Smooth muscle cell of the brain vasculature (primary cell): Measurements from ENCODE around the gene SLC6A6.

Experiments used
- DNase-seq: peaks from one replicate; pipeline ENCODE4 v3.0.0-alpha.2; 2012; ENCODE audit warnings: low read depth, low spot score

The SLC6A6 gene

DNA sequence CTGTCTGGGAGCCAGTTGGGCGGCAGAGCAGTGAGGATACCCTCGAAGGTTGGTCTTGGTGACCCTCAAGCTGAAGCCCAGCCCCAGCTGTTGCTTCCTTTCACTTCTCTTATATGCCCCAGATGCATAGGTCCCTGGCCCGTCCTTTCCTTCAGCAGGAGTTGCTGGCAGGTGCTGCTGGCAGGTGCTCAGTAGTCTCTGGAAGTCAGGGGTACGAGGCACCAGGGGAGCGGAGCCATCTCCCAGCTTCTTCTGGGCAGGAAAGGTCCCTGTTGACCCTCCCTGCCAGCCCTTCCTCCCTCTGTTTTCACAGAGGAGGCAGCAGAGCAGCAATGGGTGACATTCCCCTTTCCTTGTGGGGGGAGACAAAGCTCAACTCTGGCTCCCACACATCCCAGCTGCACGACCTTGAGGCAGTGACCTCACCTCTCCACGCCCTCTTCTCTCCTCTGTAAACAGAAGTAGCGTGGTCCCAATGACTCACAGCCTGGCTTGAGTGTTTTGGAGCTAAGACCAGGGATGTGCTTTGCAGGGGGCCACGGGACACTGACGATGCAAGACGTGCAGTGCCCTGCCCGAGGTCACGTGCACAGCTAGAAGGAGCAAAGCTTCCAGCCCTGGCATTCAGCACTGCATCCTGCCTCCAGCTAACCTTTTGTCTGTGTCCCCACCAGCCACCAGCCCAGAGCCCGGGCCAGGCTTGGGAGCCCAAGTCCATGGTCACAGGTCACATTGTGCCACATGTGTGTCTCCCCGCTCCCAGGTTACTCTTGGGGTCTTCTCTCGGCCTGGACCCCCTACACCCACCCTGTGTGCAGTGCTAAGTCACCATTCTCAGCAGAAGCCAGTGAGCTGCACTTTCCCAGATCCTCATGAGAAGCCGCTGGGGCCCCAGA, 49.7 kb downstream of the SLC6A6 start:
- DNase-seq = peak; percentile 67

- DNase-seq = peak; percentile 91
Observed at GRCh38 chr3:14452740-14453710, 50.6 kb downstream of the SLC6A6 start.

DNA sequence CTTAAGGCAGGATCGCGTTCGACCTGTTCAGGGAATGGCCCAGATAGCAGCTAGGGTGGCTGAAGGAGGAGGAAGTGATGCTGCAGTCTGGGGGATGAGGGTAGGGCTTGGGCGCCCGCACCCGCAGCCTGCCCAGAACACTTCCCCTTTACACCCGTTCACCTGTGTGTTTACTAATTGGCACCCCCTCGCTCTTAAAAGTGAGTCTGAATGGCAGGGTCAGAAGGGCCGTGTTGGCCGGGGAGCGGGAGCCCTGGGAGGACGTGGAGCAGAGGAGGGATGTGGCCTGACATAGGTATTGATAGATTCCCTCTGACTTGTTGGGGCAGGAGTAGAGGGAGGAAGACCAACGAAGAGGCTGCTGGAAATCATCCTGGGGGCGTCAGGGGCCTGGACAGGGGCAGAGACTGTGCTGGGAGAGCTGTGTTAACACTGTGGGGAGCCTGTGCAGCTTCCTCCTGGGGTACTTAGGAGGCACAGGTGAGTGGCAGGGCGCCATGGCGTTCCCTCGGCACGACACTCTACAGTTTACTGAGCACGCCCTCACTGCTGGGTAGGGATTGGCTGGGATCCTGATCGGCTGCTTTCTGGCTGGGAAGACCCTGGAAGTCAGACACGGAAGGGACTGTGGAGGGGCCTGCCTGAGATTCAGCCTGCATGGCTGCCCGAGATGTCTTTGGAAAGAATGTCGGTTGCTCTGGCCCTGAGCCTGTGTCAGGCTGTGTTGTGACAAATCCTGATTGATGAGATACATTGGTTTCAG, 51.7 kb downstream of the SLC6A6 start:
- no peak for DNase-seq

- no peak for DNase-seq
Observed at GRCh38 chr3:14454639-14455310, 52.4 kb downstream of the SLC6A6 start.

DNA sequence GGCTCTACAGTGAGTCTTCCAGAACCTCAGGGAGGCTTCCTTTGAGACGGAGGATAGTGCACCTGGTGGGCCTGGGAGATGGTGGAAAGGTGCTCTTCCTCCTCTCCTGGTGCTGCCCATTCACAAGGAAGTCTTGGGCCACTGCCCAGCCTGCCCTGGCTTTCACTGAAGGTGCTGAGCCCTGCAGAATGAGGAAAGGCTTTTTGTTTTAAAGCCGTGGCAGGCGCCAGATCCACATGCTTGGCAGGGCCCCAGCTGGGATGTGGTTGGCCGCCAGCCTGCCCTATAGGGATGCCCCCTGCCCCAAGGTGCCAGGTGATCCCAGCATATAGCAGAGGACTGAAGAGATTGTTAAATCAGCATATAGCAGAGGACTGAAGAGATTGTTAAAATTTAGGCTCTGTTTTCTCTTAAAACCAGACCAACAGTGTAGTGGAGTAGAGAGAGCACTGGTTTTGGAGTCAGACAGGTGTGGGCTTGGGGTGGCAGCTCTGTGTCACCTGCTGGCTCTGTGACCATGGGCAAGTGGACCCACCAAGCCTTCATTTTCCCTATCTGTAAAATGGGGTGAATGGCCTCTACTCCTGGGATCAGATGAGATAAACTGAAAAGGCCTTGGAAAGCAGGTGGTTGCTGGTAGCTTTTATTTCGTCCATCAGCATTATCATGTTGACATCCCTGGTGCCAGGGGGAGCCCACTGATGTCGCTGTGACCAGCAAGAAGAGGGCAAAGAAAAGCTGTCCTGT, 53.3 kb downstream of the SLC6A6 start:
- DNase-seq = no peak

DNA sequence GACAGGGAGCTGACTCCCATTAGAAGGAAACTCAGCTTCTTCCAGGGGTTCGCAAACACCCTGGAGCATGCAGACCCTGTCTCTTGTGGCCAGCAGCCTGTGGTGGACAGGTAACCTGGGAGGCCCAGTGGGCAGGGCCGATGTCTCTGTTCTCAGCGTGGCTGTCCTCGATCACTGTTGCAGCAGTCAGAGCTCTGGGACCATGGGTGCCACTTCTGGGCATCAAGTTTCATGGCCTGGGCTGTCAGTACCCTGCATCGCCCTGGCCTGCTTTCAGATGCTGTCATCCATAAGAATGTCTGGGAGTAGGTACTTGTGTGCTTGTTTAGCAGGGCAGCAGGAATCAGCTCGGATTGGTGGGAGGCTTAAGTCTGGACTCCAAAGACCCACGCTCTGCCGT, 54.4 kb downstream of the SLC6A6 start:
- no peak for DNase-seq

GRCh38 chr3:14457481-14457880, 55.1 kb downstream of the SLC6A6 start:
- DNase-seq = no peak

GRCh38 chr3:14457999-14458398, 55.6 kb downstream of the SLC6A6 start:
- no peak for DNase-seq

DNA sequence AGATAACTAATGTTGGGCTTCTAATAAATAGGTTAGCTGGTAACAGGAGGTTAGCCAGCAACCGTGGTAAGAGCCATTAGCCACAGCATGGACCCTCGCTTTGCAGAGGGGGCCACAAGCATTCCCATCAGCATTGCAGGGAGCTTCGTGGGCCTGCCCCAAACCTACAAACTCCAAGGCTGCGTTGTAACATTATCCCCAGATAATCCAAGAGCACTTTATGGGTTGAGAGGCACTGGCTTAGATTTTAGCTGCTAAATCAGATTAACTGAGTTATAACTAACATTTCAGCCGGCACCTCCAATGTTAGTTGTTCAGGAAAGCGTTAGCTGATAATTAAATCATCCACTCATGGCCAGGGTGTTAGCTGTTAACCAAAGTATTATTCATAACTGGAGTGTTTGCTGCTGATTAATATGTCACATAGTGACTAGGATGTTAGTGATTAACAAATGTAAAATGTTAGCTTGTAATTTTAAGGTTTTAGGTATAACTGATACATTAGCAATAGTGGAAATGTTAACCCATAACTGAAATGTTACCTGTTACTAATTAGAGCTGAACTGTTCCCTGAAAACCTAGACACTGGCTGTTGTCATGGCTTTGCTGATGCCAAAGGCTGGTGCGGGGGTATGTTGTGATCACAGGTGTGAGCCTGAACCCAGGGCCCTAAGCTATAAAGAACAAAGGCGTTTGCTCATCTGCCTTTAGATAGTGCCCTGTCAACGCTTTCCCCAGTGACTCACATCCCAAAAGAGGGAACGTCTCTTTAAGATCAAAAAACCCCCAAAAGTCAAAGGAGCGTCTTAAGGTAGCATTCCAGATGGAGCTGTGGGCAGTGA, 56.2 kb downstream of the SLC6A6 start:
- DNase-seq = no peak

GRCh38 chr3:14459384-14459783, 57.0 kb downstream of the SLC6A6 start:
- no peak for DNase-seq

- DNase-seq = no peak
Observed at GRCh38 chr3:14459787-14460186, 57.4 kb downstream of the SLC6A6 start.

DNA sequence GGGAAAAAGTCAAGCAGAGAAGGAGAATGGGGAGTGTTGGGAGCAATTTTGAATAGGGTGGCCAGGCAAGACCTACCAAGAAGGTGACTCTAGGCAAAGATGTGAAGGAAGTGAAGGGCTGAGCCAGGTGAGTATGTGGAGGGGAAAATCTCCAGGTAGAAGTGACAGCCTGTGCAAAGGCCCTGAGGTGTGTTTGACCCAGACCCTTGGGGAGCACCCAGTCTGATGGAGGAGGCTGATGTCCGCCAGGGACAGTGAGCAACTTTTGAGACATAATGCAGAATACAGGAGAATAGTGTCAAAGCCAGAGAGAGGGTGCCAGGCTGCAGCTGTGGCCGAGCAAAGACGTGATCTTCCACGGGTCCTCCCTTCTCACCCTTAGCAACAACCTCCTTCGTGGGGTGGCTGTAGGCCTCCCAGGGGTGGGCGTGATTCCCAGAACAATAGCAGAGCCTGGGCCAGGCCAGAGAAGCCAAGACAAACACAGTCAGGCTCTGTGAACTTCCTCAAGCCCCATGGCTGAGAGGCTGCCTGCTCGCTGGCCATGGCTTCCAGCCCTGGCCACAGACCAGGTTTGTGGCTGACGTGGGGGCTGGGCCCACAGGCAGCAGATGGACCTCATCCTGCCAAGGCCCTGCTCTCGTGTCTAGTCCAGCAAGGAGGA, 58.1 kb downstream of the SLC6A6 start:
- peak; percentile 83 for DNase-seq

DNA sequence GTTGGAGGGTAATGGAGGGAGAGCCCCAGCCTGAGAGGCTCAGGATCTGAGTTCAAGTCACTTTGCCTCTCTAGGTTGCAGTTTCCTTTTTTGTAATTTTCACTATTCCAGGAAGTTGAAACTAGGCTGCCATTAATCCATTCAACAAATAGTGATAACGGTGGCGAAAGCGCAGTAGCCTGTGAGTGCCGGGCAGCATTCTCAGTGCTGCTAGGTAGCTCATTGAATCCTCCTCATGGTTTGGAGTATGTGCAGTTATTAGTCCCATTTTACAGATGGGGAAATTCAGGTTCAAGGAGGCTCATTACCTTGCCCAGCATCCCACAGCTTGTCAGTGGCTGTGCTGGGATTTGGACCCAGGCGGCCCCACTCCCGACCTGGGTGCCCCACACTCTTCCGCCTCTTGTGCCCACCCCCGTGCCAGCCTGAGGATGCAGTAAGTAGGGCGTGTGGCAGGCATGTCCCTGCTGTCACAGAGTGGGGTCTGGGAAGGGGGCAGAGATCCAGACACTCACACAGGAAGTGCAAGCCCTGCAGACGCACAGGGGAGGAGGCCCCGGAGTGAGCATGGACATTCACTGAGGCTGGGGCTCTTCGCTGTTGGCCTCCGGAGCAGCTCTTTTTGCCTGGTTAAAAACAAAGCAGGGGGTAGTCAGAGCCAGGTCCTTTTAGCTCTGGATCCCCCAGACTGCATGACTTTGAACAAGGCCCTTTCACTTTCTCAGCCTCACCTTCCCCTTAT, 58.8 kb downstream of the SLC6A6 start:
- no peak for DNase-seq

GRCh38 chr3:14461748-14462324, 59.4 kb downstream of the SLC6A6 start:
- DNase-seq = no peak

GRCh38 chr3:14462738-14463137, 60.3 kb downstream of the SLC6A6 start:
- DNase-seq = no peak

DNA sequence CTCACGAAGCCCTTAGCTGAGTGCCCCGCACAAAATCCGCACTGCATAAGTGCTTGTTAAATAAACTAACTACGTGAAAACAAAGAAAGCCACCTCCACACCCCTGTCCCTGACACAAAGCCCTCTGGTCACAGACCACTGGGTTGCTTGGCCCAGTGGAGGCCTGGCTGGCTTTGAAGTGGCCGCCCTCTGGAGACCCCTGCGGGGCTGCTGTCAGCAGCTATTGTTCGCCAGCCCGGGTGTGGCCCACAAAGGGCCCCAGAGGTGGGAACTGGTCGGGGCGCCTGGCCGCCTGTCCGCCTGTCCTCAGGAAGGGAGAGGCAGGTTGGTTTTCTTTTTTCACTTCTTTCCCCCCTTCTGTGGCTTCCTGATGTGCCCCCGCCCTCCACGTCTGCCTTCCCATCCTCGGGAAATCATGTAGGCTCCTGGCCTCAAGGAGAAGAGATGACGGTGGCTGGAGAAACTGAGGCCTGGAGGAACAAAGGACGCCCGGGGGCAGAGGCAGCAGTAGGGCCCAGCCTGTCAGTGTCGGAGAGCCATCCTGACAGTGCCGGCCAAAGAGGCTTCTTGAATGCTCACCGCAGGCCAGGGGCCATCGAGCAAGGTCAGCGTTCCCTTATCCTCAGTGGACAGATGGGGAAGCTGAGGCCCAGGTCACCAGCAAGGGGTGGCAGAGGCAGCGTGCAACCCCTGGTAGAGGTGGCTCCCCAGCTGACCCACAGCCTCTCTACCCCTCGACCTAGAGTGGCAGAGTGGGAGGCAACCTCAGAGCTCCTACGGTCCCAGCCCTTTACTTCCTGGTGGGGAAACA, 61.1 kb downstream of the SLC6A6 start:
- DNase-seq = no peak

DNA sequence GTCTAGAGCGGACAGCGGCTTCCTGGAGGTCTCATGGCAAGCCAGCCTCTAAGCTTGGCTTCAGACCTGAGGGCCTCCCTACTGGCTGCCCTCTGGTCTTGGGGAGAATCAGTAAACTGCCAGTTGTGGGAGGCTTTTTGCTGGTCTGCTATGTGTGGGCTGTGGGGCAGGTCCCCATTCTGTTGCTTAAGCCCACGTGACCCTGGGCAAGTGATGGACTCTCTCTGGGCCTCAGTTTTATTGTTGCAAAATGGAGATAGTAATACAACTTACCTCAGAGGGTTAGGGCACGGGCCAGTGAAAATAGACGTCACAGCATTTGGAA, 61.7 kb downstream of the SLC6A6 start:
- no peak for DNase-seq
